Endothelial cell of umbilical vein (primary cell): ENCODE measurements around the gene SERPINA3. TPM values are rescaled to one million over a fixed set of nuclear protein-coding genes. Genes with fewer than 3 reads are reported as not detected.

Source experiments
- BruUV-seq: library from RNA; stranded (reverse); fragments of 400-500 nt; replicated peaks from 2 replicates; lab custom pipeline; 2021; lab: Mats Ljungman, UMichigan
- CTCF ChIA-PET: fragments of 300-600, 350-600 bp; sonication (Branson Sonifier 250); formaldehyde crosslinking; loops from one replicate; lab custom pipeline; 2021; ENCODE audit warnings: antibody characterized with exemption, inconsistent platforms; lab: Charles Lee
- POLR2A ChIA-PET: fragments of 300-600, 350-600 bp; sonication (Branson Sonifier 250); formaldehyde crosslinking; loops from one replicate; lab custom pipeline; 2021; ENCODE audit warnings: antibody characterized with exemption, inconsistent platforms; lab: Charles Lee
- DNase-seq: peaks from one replicate; pipeline ENCODE4 v3.0.0-alpha.2; 2011; ENCODE audit warnings: low read depth, low spot score
- FAIRE-seq: peaks from 2 replicates; lab custom pipeline; 2011; peaks lifted over from hg19 to GRCh38; lab: Jason Lieb, UNC
- H2AFZ ChIP-seq: 2 replicates; pipeline ENCODE4 v1.6.0; 2012; ENCODE audit warnings: low read depth, low read length, control low read depth, inconsistent platforms
- H3K27ac ChIP-seq: 2 replicates; pipeline ENCODE4 v1.5.1; 2011; ENCODE audit warnings: low read depth, mild to moderate bottlenecking, control low read depth, low read length, moderate library complexity; ENCODE audit not compliant: insufficient read depth
- H3K27me3 ChIP-seq, 2 experiments: 2 replicates each; pipeline versions ENCODE4 v1.6.0 to v1.6.1; 2011; ENCODE audit warnings: low read length in 2 of 2, mixed read lengths in 1 of 2; ENCODE audit not compliant: control insufficient read depth in 2 of 2, insufficient read depth in 2 of 2
- H3K36me3 ChIP-seq, 2 experiments: 2 replicates in 1 of 2; 3 replicates in 1 of 2; pipeline ENCODE4 v1.5.1; 2011; ENCODE audit warnings: low read length in 2 of 2, mild to moderate bottlenecking in 1 of 2, moderate library complexity in 1 of 2; ENCODE audit not compliant: control insufficient read depth in 2 of 2, insufficient read depth in 2 of 2; ENCODE audit errors: extremely low read depth in 1 of 2
- H3K4me1 ChIP-seq: 3 replicates; pipeline ENCODE4 v1.5.1; 2011; ENCODE audit warnings: mild to moderate bottlenecking, low read length; ENCODE audit not compliant: control insufficient read depth, insufficient read depth; ENCODE audit errors: extremely low read depth
- H3K4me2 ChIP-seq: 2 replicates; pipeline ENCODE4 v1.6.1; 2011; ENCODE audit warnings: low read length, control low read depth, mixed read lengths; ENCODE audit not compliant: insufficient read depth
- H3K4me3 ChIP-seq, 3 experiments: fragments of 200-600 bp in 1 of 3; sonication (generic), shearing (Covaris generic) in 1 of 3; replicated peaks in 1 of 3; 2 replicates each; pipeline ENCODE4 v1.5.1; 2011 to 2016; ENCODE audit warnings: control low read depth in 3 of 3, low read length in 3 of 3, mild to moderate bottlenecking in 2 of 3, inconsistent platforms in 1 of 3, low read depth in 1 of 3, moderate library complexity in 1 of 3; ENCODE audit not compliant: insufficient read depth in 1 of 3
- H3K79me2 ChIP-seq: 2 replicates; pipeline ENCODE4 v1.6.0; 2012; ENCODE audit warnings: low read length, inconsistent platforms; ENCODE audit not compliant: control insufficient read depth, insufficient read depth
- H3K9ac ChIP-seq: replicated peaks from 2 replicates; pipeline ENCODE3; 2011; ENCODE audit warnings: low read length, control low read depth; ENCODE audit not compliant: insufficient read depth; ENCODE audit errors: extremely low read depth
- H3K9me1 ChIP-seq: replicated peaks from 3 replicates; pipeline ENCODE4 v1.6.0; 2011; ENCODE audit warnings: mild to moderate bottlenecking, low read length; ENCODE audit not compliant: control insufficient read depth, insufficient read depth; ENCODE audit errors: extremely low read depth
- H3K9me3 ChIP-seq: replicated peaks from 2 replicates; pipeline ENCODE4 v1.5.1; 2012; ENCODE audit warnings: low read length, inconsistent platforms; ENCODE audit not compliant: control insufficient read depth, insufficient read depth
- H4K20me1 ChIP-seq: replicated peaks from 2 replicates; pipeline ENCODE3; 2011; ENCODE audit warnings: mild to moderate bottlenecking, low read length; ENCODE audit not compliant: control insufficient read depth, insufficient read depth; ENCODE audit errors: extremely low read depth
- EZH2 ChIP-seq: IDR thresholded peaks from 2 replicates; pipeline ENCODE4 v1.6.1; 2012; ENCODE audit warnings: borderline replicate concordance, low read depth, mild to moderate bottlenecking, moderate library complexity, low read length, inconsistent platforms; ENCODE audit not compliant: severe bottlenecking
- FOS ChIP-seq: IDR thresholded peaks from 2 replicates; pipeline ENCODE4 v1.6.1; 2011; ENCODE audit warnings: mild to moderate bottlenecking, low read length, moderate library complexity, borderline replicate concordance; ENCODE audit not compliant: insufficient read depth
- GATA2 ChIP-seq: IDR thresholded peaks from 2 replicates; pipeline ENCODE4 v1.7.0; 2011; ENCODE audit warnings: low read depth, mild to moderate bottlenecking, moderate library complexity, mixed read lengths, low read length; ENCODE audit not compliant: insufficient read length, insufficient read depth
- JUN ChIP-seq: IDR thresholded peaks from 2 replicates; pipeline ENCODE4 v1.6.1; 2011; ENCODE audit warnings: borderline replicate concordance, low read depth; ENCODE audit not compliant: insufficient read length, insufficient read depth
- MYC ChIP-seq: IDR thresholded peaks from one replicate; pipeline ENCODE4 v1.6.1; 2011; ENCODE audit warnings: mild to moderate bottlenecking, low read depth, low read length
- POLR2A ChIP-seq: IDR thresholded peaks from 2 replicates; pipeline ENCODE4 v1.6.1; 2012; ENCODE audit warnings: low read depth, mild to moderate bottlenecking, control low read depth, low read length
- POLR2AphosphoS5 ChIP-seq: IDR thresholded peaks from 2 replicates; pipeline ENCODE4 v1.6.1; 2012; ENCODE audit warnings: low read depth, mild to moderate bottlenecking, control low read depth, low read length, moderate library complexity; ENCODE audit not compliant: insufficient read depth
- dilution Hi-C: fragments of 300-500 bp; cut with MboI; formaldehyde crosslinking; loops from one replicate; pipeline ENCODE4 v1.15.0; 2019; ENCODE audit warnings: low sequenced_read_pairs; ENCODE audit not compliant: extremely low pct_ligation_motif_present
- intact Hi-C: fragments of 100-400 bp; cut with micrococcal nuclease; formaldehyde crosslinking; loops from one replicate; pipeline ENCODE4 v1.10.0; 2022
- polyA plus RNA-seq, 4 experiments: library from polyadenylated mRNA; depleted of rRNA in 3 of 4; stranded (reverse) in 3 of 4; unstranded in 1 of 4; fragments of >200 nt; gene quantifications; 2 replicates each; pipeline versions ENCODE4 v1.2.1 to v1.2.3, GENCODE V29; 2011 to 2012; ENCODE audit warnings: missing spikeins in 1 of 4
- total RNA-seq: library from RNA; stranded (reverse); gene quantifications from 2 replicates; pipeline ENCODE4 v1.2.3, GENCODE V29; 2021
- TF ChIP-seq, protein P1 (sequence below), 2 donors: IDR thresholded peaks; 1 replicate in 1 of 2; 2 replicates in 1 of 2; pipeline ENCODE4 v1.5.1; 2011; ENCODE audit warnings: low read length in 2 of 2, mild to moderate bottlenecking in 2 of 2, moderate library complexity in 2 of 2, control low read depth in 1 of 2, inconsistent platforms in 1 of 2, low read depth in 1 of 2; ENCODE audit not compliant: insufficient read depth in 1 of 2; ENCODE audit errors: extremely low read depth in 1 of 2
- TF ChIP-seq, protein P2 (sequence below): IDR thresholded peaks from 2 replicates; pipeline ENCODE4 v1.6.1; 2011; ENCODE audit not compliant: insufficient read depth, insufficient read length

SERPINA3 gene
- total and polyA plus RNA-seq, 2 donors (not counting 3 experiments of a cell fraction or from before 2014, with no cell fraction given): not detected

DNA sequence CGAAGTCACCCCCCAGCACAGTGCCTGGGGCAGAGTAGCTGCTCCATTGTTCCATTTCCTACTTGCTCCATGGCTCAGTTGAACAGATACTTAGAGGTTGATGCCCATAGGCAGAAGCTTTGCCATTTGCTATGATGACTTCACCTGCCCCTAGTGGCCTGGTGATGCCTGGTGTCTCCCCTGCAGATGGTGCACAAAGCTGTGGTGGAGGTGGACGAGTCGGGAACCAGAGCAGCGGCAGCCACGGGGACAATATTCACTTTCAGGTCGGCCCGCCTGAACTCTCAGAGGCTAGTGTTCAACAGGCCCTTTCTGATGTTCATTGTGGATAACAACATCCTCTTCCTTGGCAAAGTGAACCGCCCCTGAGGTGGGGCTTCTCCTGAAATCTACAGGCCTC lies 20.3 kb upstream of the SERPINA3 start:
- no peaks in the 10 kb centered on the region for H3K79me2 ChIP-seq
- H2AFZ ChIP-seq: no peak overlapping the region
- H3K27me3 ChIP-seq: no peaks in the 10 kb centered on the region
- H4K20me1 ChIP-seq: no peaks in the 10 kb centered on the region
- TF ChIP-seq, protein P1, sequence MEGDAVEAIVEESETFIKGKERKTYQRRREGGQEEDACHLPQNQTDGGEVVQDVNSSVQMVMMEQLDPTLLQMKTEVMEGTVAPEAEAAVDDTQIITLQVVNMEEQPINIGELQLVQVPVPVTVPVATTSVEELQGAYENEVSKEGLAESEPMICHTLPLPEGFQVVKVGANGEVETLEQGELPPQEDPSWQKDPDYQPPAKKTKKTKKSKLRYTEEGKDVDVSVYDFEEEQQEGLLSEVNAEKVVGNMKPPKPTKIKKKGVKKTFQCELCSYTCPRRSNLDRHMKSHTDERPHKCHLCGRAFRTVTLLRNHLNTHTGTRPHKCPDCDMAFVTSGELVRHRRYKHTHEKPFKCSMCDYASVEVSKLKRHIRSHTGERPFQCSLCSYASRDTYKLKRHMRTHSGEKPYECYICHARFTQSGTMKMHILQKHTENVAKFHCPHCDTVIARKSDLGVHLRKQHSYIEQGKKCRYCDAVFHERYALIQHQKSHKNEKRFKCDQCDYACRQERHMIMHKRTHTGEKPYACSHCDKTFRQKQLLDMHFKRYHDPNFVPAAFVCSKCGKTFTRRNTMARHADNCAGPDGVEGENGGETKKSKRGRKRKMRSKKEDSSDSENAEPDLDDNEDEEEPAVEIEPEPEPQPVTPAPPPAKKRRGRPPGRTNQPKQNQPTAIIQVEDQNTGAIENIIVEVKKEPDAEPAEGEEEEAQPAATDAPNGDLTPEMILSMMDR (IDR thresholded peaks at IDR 0.05; ENCODE audit: extremely low read depth in 1 of 2, insufficient read depth in 1 of 2, low read depth in 1 of 2, low read length in 2 of 2): no peak
- TF ChIP-seq POLR2A: no peak
- no peak for TF ChIP-seq POLR2AphosphoS5
- no peak for TF ChIP-seq JUN
- TF ChIP-seq, protein P2, sequence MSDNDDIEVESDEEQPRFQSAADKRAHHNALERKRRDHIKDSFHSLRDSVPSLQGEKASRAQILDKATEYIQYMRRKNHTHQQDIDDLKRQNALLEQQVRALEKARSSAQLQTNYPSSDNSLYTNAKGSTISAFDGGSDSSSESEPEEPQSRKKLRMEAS: no peak
- no peak for TF ChIP-seq GATA2
- TF ChIP-seq MYC: no peak
- TF ChIP-seq EZH2: no peak
- no peak for TF ChIP-seq FOS
- H3K36me3 ChIP-seq: no peaks in the 10 kb centered on the region
- ChIA-PET CTCF (interaction anchor here (1.1 to 1.3 kb wide), 2 partner anchors 34 to 43 kb away, joined by 3 to 4 read pairs; no protein-coding TSS in a partner anchor), POLR2A (no interaction called here)
- no peaks in the 10 kb centered on the region for H3K4me1 ChIP-seq
- no peaks in the 10 kb centered on the region for H3K9me1 ChIP-seq
- no peaks in the 10 kb centered on the region for H3K9me3 ChIP-seq
- no peak overlapping the region for H3K4me3 ChIP-seq
- DNase-seq (no peak), FAIRE-seq (no peak)
- H3K9ac ChIP-seq: no peak overlapping the region
- H3K27ac ChIP-seq: no peak overlapping the region
- dilution Hi-C loops: no loop called here
- intact Hi-C loops: no loop called here
- H3K4me2 ChIP-seq: no peak overlapping the region
- no TSS peak for BruUV-seq
